GM23338 (cell line): ENCODE measurements around the gene TRPM3. TPM values are rescaled to one million over a fixed set of nuclear protein-coding genes. Genes with fewer than 3 reads are reported as not detected.

Experiments used
- ATAC-seq: fragments of 200-7000 bp; cut with Tn5 transposase; 3 replicates; pipeline ENCODE4 v1.9.1; 2020
- DNase-seq: peaks from one replicate; pipeline ENCODE4 v3.0.0-alpha.2; 2015; ENCODE audit warnings: low spot score
- H2AFZ ChIP-seq: fragments of 200-600 bp; sonication (generic); 2 replicates; pipeline ENCODE4 v1.8.0; 2016; ENCODE audit warnings: antibody characterized with exemption, mild to moderate bottlenecking, moderate library complexity
- H3F3A ChIP-seq: fragments of 200-600 bp; sonication (generic); replicated peaks from 2 replicates; pipeline ENCODE4 v1.8.0; 2017; ENCODE audit warnings: antibody characterized with exemption, mixed run types, low read depth
- H3K27ac ChIP-seq: fragments of 200-600 bp; sonication (generic); 2 replicates; pipeline ENCODE4 v1.6.1; 2016; ENCODE audit warnings: low read depth
- H3K27me3 ChIP-seq: fragments of 200-600 bp; sonication (generic); 2 replicates; pipeline ENCODE4 v1.8.0; 2016; ENCODE audit warnings: mild to moderate bottlenecking, mixed run types, moderate library complexity; ENCODE audit not compliant: insufficient read depth
- H3K36me3 ChIP-seq: fragments of 200-600 bp; sonication (generic); 2 replicates; pipeline ENCODE4 v1.8.0; 2016; ENCODE audit warnings: mild to moderate bottlenecking; ENCODE audit not compliant: insufficient read depth
- H3K4me1 ChIP-seq: fragments of 200-600 bp; sonication (generic); 2 replicates; pipeline ENCODE4 v1.8.0; 2016; ENCODE audit warnings: mild to moderate bottlenecking, moderate library complexity; ENCODE audit not compliant: insufficient read depth
- H3K4me2 ChIP-seq: fragments of 200-600 bp; sonication (generic); 2 replicates; pipeline ENCODE4 v1.7.1; 2017; ENCODE audit warnings: mixed run types
- H3K4me3 ChIP-seq: fragments of 200-600 bp; sonication (generic); 2 replicates; pipeline ENCODE4 v1.6.1; 2016; ENCODE audit warnings: mixed run types
- H3K79me2 ChIP-seq: fragments of 200-600 bp; sonication (generic); replicated peaks from 2 replicates; pipeline ENCODE4 v1.8.0; 2017; ENCODE audit warnings: mild to moderate bottlenecking; ENCODE audit not compliant: insufficient read depth
- H3K9me2 ChIP-seq: fragments of 200-600 bp; sonication (generic); 2 replicates; pipeline ENCODE4 v1.8.0; 2017; ENCODE audit not compliant: insufficient read depth
- H4K20me1 ChIP-seq: fragments of 200-600 bp; sonication (generic); replicated peaks from 2 replicates; pipeline ENCODE4 v1.8.0; 2017; ENCODE audit warnings: mild to moderate bottlenecking; ENCODE audit not compliant: insufficient read depth
- H3K27ac Mint-ChIP-seq: 2 replicates; pipeline ENCODE4 v1.8.0; 2020; ENCODE audit warnings: inconsistent platforms, mild to moderate bottlenecking, moderate library complexity, mixed read lengths
- H3K27me3 Mint-ChIP-seq: 3 replicates; pipeline ENCODE4 v1.8.0; 2022; ENCODE audit warnings: low read depth, mild to moderate bottlenecking, moderate library complexity, mixed read lengths, inconsistent platforms; ENCODE audit not compliant: insufficient read depth, poor library complexity
- H3K36me3 Mint-ChIP-seq: 3 replicates; pipeline ENCODE4 v1.8.0; 2021; ENCODE audit warnings: low read depth, mild to moderate bottlenecking, inconsistent platforms, moderate library complexity, mixed read lengths
- H3K4me1 Mint-ChIP-seq: 3 replicates; pipeline ENCODE4 v1.8.0; 2020; ENCODE audit warnings: mild to moderate bottlenecking, inconsistent platforms, mixed read lengths
- H3K4me3 Mint-ChIP-seq: 3 replicates; pipeline ENCODE4 v1.8.0; 2021; ENCODE audit warnings: moderate library complexity, mild to moderate bottlenecking, inconsistent platforms, mixed read lengths
- H3K9me3 Mint-ChIP-seq: 3 replicates; pipeline ENCODE4 v1.8.0; 2020; ENCODE audit warnings: moderate library complexity, mild to moderate bottlenecking, inconsistent platforms, mixed read lengths
- CREB1 ChIP-seq: fragments of 250-450 bp; sonication (Bioruptor Pico); IDR thresholded peaks from 2 replicates; pipeline ENCODE4 v1.5.0; 2020; ENCODE audit warnings: low read depth, mild to moderate bottlenecking, moderate library complexity
- EZH2 ChIP-seq: fragments of 200-600 bp; sonication (generic); IDR thresholded peaks from one replicate; pipeline ENCODE4 v1.8.0; 2017; ENCODE audit warnings: antibody characterized with exemption, mild to moderate bottlenecking, low read depth; ENCODE audit not compliant: unreplicated experiment
- EZH2phosphoT487 ChIP-seq: fragments of 200-600 bp; sonication (generic); IDR thresholded peaks from one replicate; pipeline ENCODE4 v1.8.1; 2018; ENCODE audit warnings: antibody characterized with exemption; ENCODE audit not compliant: unreplicated experiment
- JUNB ChIP-seq: IDR thresholded peaks from one replicate; pipeline ENCODE4 v1.6.1; 2016; ENCODE audit warnings: antibody characterized with exemption; ENCODE audit not compliant: unreplicated experiment
- NANOG ChIP-seq: IDR thresholded peaks from 2 replicates; pipeline ENCODE4 v1.6.1; 2016; ENCODE audit warnings: antibody characterized with exemption, borderline replicate concordance
- POLR2AphosphoS5 ChIP-seq: IDR thresholded peaks from 2 replicates; pipeline ENCODE4 v1.6.1; 2016; ENCODE audit warnings: antibody characterized with exemption, low read depth
- STAT1 ChIP-seq: IDR thresholded peaks from one replicate; pipeline ENCODE4 v1.6.1; 2016; ENCODE audit warnings: antibody characterized with exemption; ENCODE audit not compliant: unreplicated experiment
- ZNF114 ChIP-seq: fragments of 250-450 bp; sonication (Bioruptor Pico); IDR thresholded peaks from 2 replicates; pipeline ENCODE4 v1.5.0; 2020; ENCODE audit warnings: mild to moderate bottlenecking, moderate library complexity
- ZNF331 ChIP-seq: fragments of 250-450 bp; sonication (Bioruptor Pico); IDR thresholded peaks from 2 replicates; pipeline ENCODE4 v1.5.0; 2020; ENCODE audit warnings: low read depth, mild to moderate bottlenecking, moderate library complexity
- polyA plus RNA-seq: library from polyadenylated mRNA; unstranded; fragments of >200 nt; fragmentation: Nextera tagmentation; extraction: Ambion mirVana; gene quantifications from 2 replicates; pipeline ENCODE4 v1.2.1, GENCODE V29; 2016
- total RNA-seq: library from RNA; depleted of rRNA; stranded (reverse); fragments of >200 nt; shearing (Covaris generic); gene quantifications from 2 replicates; pipeline ENCODE4 v1.2.3, GENCODE V29; 2014
- TF ChIP-seq, protein P1 (sequence below): IDR thresholded peaks from 2 replicates; pipeline ENCODE4 v1.6.1; 2016; ENCODE audit warnings: antibody characterized with exemption
- TF ChIP-seq, protein P2 (sequence below): IDR thresholded peaks from one replicate; pipeline ENCODE4 v1.6.1; 2018; ENCODE audit warnings: antibody characterized with exemption; ENCODE audit not compliant: unreplicated experiment
- TF ChIP-seq, protein P3 (sequence below), 2 experiments: fragments of 200-600 bp in 1 of 2; sonication (generic) in 1 of 2; conservative IDR thresholded peaks; 2 replicates each; pipeline versions ENCODE4 v1.5.1 to v1.6.1; 2016 to 2017; ENCODE audit warnings: antibody characterized with exemption in 2 of 2, low read depth in 2 of 2, mild to moderate bottlenecking in 2 of 2, moderate library complexity in 1 of 2

Gene TRPM3
- total and polyA plus RNA-seq, 2 experiments from 2014 or later: 2.8 to 8.2 TPM

DNA sequence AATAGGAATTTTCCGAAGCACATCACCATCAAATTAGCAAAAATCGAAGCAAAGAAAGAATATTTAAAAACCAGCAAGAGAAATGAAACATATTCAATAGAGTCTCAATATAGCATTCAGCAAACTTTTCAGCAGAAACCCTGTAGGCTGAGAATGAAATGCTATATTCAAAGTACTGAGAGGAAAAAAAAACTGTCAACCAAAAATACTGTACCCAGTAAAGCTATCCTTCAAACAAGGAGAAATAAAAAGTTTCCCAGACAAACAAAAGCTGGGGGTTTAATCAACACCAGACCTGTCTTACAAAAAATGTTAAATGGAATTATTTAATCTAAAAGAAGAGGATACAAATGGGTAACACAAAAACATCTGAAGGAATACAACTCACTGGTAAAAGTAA lies 116.0 kb downstream of the TRPM3 start (continued):
- TF ChIP-seq, protein P1, sequence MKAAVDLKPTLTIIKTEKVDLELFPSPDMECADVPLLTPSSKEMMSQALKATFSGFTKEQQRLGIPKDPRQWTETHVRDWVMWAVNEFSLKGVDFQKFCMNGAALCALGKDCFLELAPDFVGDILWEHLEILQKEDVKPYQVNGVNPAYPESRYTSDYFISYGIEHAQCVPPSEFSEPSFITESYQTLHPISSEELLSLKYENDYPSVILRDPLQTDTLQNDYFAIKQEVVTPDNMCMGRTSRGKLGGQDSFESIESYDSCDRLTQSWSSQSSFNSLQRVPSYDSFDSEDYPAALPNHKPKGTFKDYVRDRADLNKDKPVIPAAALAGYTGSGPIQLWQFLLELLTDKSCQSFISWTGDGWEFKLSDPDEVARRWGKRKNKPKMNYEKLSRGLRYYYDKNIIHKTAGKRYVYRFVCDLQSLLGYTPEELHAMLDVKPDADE: no peak
- TF ChIP-seq CREB1: no peak
- no peak for TF ChIP-seq POLR2AphosphoS5
- TF ChIP-seq ZNF114 (CRISPR knock-in tag): no peak
- no peak for TF ChIP-seq JUNB
- TF ChIP-seq ZNF331 (CRISPR knock-in tag): no peak
- TF ChIP-seq EZH2: no peak
- TF ChIP-seq, protein P2, sequence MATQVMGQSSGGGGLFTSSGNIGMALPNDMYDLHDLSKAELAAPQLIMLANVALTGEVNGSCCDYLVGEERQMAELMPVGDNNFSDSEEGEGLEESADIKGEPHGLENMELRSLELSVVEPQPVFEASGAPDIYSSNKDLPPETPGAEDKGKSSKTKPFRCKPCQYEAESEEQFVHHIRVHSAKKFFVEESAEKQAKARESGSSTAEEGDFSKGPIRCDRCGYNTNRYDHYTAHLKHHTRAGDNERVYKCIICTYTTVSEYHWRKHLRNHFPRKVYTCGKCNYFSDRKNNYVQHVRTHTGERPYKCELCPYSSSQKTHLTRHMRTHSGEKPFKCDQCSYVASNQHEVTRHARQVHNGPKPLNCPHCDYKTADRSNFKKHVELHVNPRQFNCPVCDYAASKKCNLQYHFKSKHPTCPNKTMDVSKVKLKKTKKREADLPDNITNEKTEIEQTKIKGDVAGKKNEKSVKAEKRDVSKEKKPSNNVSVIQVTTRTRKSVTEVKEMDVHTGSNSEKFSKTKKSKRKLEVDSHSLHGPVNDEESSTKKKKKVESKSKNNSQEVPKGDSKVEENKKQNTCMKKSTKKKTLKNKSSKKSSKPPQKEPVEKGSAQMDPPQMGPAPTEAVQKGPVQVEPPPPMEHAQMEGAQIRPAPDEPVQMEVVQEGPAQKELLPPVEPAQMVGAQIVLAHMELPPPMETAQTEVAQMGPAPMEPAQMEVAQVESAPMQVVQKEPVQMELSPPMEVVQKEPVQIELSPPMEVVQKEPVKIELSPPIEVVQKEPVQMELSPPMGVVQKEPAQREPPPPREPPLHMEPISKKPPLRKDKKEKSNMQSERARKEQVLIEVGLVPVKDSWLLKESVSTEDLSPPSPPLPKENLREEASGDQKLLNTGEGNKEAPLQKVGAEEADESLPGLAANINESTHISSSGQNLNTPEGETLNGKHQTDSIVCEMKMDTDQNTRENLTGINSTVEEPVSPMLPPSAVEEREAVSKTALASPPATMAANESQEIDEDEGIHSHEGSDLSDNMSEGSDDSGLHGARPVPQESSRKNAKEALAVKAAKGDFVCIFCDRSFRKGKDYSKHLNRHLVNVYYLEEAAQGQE: no peak
- TF ChIP-seq EZH2phosphoT487: no peak
- TF ChIP-seq, protein P3, sequence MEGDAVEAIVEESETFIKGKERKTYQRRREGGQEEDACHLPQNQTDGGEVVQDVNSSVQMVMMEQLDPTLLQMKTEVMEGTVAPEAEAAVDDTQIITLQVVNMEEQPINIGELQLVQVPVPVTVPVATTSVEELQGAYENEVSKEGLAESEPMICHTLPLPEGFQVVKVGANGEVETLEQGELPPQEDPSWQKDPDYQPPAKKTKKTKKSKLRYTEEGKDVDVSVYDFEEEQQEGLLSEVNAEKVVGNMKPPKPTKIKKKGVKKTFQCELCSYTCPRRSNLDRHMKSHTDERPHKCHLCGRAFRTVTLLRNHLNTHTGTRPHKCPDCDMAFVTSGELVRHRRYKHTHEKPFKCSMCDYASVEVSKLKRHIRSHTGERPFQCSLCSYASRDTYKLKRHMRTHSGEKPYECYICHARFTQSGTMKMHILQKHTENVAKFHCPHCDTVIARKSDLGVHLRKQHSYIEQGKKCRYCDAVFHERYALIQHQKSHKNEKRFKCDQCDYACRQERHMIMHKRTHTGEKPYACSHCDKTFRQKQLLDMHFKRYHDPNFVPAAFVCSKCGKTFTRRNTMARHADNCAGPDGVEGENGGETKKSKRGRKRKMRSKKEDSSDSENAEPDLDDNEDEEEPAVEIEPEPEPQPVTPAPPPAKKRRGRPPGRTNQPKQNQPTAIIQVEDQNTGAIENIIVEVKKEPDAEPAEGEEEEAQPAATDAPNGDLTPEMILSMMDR (conservative IDR thresholded peaks at IDR 0.05; ENCODE audit: low read depth in 2 of 2): no peak

DNA sequence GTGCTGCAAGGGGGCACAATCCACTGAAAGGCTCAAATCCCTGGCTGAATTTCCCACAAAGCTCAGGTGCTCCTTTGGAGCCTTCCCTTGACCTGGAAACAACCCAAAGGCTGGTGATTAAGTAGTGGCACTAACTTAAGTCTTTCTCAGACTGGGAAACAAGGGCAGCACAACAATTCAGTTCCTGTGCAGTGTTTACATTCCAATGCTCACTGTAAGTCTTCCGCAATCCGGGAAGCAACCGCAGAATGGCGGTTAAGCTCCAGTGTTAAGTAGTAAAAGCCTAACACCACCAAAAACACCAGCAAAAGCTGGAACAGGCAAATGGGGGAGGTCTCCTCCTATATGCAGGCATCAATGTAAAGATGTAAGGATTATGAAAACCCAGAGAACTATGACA lies 117.2 kb downstream of the TRPM3 start:
- no peak for ATAC-seq
- H3K4me3 Mint-ChIP-seq: no peak overlapping the region
- peaks cover 20% of the 10 kb centered on the region for H3K9me3 Mint-ChIP-seq
- Histone ChIP-seq H3F3A (no peaks in the 10 kb centered on the region), H3K9me2 (no peaks in the 10 kb centered on the region), H3K36me3 (0 out of 2 replicates have a peak, but pooled peaks cover 4% of the 10 kb centered on the region), H3K4me3 (no peak overlapping the region), H3K27me3 (no peaks in the 10 kb centered on the region), H3K4me2 (no peak overlapping the region), H3K4me1 (peaks cover 4% of the 10 kb centered on the region; the same call in 1 of the 2 replicates), H3K79me2 (no peaks in the 10 kb centered on the region; the same call in 1 of the 2 replicates), H3K27ac (no peak overlapping the region), H4K20me1 (no peaks in the 10 kb centered on the region), H2AFZ (no peak overlapping the region)
- DNase-seq: no peak
- no peaks in the 10 kb centered on the region for H3K27me3 Mint-ChIP-seq
- H3K27ac Mint-ChIP-seq: no peak overlapping the region
- H3K36me3 Mint-ChIP-seq: peaks cover 25% of the 10 kb centered on the region
- peaks cover 11% of the 10 kb centered on the region for H3K4me1 Mint-ChIP-seq
- TF ChIP-seq STAT1 (no peak), NANOG (no peak)
